ENCODE results near the gene EYS.

- no peak for TF ChIP-seq YY1 (IDR thresholded peaks at IDR 0.05; ENCODE audit: insufficient read depth, insufficient read length)
- TF ChIP-seq ZNF274 (IDR thresholded peaks at IDR 0.05; ENCODE audit: low read depth, low read length): no peak
Measured at GRCh38 chr6:65117817-65118409, 589.1 kb downstream of the EYS start.
